Omental fat pad (tissue), 4 donors: ENCODE measurements around the gene PPP2R2D. TPM values are rescaled to one million over a fixed set of nuclear protein-coding genes. Genes with fewer than 3 reads are reported as not detected.
A peak's percentile ranks its signal among the peaks of the same experiment; 100 is the strongest.

Experiments
- ATAC-seq: fragments of 150-250 bp; one replicate; pipeline ENCODE4 v1.9.1; 2016; ENCODE audit warnings: mild to moderate bottlenecking, moderate library complexity; ENCODE audit not compliant: low FRiP score
- DNase-seq: peaks from one replicate; pipeline ENCODE4 v3.0.0-alpha.2; 2019; ENCODE audit warnings: low spot score
- CTCF ChIP-seq, 3 donors: fragments of 450-650 bp; IDR thresholded peaks; one replicate each; pipeline ENCODE4 v1.5.1; 2016 to 2017; ENCODE audit warnings: antibody characterized with exemption in 3 of 3, mild to moderate bottlenecking in 3 of 3, moderate library complexity in 2 of 3
- total RNA-seq, 4 donors: library from RNA; depleted of rRNA; stranded (reverse); fragments of >200 nt; gene quantifications; one replicate each; pipeline ENCODE4 v1.1.0, GENCODE V29; 2016

The PPP2R2D gene
- total RNA-seq, 4 donors from 2014 or later, result 25.0 to 33.7 (median 28.7) TPM

GRCh38 chr10:131996466-131997365, 95.9 kb downstream of the PPP2R2D start:
- ATAC-seq (no peak), DNase-seq (no peak)
- no peak for TF ChIP-seq CTCF (IDR thresholded peaks at IDR 0.05)

GRCh38 chr10:131997366-131998049, 96.7 kb downstream of the PPP2R2D start:
- DNase-seq (no peak), ATAC-seq (peak; percentile 85)
- no peak for TF ChIP-seq CTCF (IDR thresholded peaks at IDR 0.05)

GRCh38 chr10:131998050-131998844, 97.4 kb downstream of the PPP2R2D start:
- no peak for DNase-seq
- TF ChIP-seq CTCF (IDR thresholded peaks at IDR 0.05), result no peak
- no peak for ATAC-seq

- no peak for TF ChIP-seq CTCF (IDR thresholded peaks at IDR 0.05)
- DNase-seq (no peak), ATAC-seq (no peak)
Observed at GRCh38 chr10:131998845-131999681, 98.3 kb downstream of the PPP2R2D start.

- ATAC-seq (peak; percentile 39), DNase-seq (no peak)
- no peak for TF ChIP-seq CTCF (IDR thresholded peaks at IDR 0.05)
Observed at GRCh38 chr10:132001238-132001972, 100.6 kb downstream of the PPP2R2D start.
